GM19397 (cell line): ENCODE results near the gene BCR.
"Not testable (repeated sequence)": the region's sequence is repeated elsewhere in the genome, so short reads cannot be mapped to it uniquely, and the experiment has no call there.

Experiments
- ATAC-seq: cut with Tn5 transposase; IDR thresholded peaks from one replicate; pipeline ENCODE4 v1.9.1; 2021; ENCODE audit warnings: mild to moderate bottlenecking, moderate library complexity; ENCODE audit not compliant: unreplicated experiment

Gene BCR

GRCh38 chr22:23307511-23307910 lies 127.2 kb downstream of the BCR start:
- ATAC-seq: not testable (repeated sequence)

DNA sequence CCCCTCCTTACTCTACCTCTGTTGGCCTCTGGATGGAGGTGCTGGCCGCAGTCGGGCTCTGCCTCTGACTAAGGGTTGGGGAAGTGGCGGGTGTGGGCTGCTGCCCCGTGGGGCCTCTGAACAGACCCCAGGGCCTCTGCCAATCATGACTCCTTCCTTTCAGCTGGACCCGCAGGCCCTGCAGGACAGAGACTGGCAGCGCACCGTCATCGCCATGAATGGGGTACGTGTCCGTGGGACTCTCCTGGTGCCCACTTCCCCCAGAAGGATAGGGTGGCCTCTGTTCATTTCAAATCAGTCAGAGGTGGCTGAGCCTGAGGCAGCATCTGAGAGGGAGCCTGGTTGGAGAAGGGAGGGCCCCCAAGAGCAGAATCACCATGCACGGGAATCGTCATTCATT lies 129.0 kb downstream of the BCR start:
- not testable (repeated sequence) for ATAC-seq

DNA sequence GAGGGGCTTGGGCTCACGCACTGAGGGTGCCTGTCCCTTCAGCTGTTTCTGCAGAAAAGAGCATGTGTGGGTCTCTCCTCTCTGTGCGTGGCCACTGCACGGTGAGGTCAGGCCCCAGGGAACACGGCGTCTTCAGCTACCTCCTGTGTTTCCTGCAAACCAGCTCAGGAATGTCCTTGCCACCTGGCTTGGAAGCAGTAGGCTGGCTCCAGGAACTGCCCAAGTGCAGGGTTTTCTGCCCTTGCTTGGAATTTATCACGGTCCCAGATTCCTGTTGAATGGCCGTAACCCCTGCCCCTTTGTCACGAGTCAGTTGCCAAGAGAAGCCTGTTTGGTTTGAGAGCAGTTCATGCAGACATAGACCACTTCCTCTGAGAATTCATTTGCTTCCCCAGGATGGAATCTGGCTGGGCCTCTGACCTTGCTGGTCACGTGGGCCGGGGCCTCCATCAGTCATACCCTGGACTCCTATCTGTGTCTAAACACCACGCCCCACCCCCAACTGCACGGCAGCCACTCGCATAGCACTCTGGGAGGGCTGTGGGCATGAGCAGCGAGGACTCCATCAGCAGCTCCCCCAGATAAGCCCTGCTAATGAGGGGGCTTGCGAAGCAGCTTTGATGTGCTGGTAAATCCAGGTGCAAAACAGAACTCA lies 130.3 kb downstream of the BCR start:
- ATAC-seq: not testable (repeated sequence)

DNA sequence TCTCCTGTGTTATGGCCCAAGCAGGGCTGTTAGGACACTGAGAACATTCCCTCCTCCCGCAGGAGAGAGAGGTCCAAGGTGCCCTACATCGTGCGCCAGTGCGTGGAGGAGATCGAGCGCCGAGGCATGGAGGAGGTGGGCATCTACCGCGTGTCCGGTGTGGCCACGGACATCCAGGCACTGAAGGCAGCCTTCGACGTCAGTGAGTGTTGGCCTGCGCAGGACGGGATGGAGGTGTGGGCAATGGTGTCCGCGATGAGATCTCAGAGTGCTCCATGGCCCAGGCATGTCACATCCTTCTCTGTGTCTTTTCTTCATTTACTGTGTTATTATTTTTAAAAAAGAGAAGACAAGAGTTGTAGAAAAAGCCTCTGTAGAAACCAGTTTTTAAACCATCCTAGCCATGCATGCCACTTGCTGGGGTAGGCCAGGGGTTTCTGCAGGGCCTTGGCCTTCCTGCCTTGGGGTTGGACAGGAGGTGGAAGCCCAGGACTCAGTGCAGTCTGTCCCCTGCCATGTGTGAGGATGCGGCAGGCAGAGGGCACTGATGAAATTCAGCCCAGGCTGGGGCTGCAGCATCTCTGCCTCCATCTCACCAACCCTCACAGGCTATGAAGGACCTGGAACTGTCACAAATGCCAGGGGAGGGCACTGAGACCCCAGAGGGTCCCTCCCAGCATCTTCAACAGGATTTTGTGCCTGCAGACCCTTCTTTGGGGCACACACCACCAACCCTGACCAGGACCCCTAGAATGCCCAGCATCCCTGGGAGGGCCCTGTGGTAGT lies 131.5 kb downstream of the BCR start:
- ATAC-seq: not testable (repeated sequence)

- no peak for ATAC-seq
These were observed 133.7 kb downstream of the BCR start for GRCh38 chr22:23313791-23314567.

DNA sequence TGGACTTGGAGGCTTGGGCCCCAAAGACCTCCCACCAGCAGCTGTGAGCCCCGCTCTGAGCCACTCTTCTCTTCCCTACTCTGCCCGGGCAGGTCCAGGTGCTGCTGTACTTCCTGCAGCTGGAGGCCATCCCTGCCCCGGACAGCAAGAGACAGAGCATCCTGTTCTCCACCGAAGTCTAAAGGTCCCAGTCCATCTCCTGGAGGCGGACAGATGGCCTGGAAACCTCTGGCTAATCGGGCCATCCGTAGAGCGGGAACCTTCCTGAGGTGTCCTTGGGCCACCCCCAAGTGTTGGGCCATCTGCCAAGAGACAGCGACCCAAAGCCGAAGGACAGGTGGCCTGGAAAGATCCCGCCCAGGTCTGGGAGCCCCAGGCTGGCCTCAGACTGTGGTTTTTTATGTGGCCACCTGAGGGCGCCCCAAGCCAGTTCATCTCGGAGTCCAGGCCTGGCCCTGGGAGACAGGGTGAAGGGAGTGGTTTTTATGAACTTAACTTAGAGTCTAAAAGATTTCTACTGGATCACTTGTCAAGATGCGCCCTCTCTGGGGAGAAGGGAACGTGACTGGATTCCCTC lies 135.1 kb downstream of the BCR start:
- ATAC-seq: no peak

DNA sequence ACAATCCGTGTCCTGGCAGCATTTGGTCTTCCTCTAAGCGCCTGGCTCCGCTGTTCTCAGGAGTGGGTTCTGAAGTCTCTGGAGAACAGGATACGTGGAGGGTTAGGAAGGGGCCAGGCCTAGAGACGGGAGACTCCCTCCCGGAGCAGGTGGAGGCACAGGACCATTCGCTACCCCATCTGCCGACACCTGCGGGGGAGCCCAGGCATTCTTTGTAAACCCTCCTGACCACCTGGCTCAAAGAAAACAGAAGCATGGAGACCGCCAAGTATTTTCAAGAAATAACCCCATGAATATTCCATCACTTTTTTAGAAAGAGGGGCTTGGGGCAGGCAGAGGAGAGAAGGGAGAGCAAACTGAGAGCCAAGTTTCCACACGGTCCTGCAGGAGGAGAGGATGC lies 136.3 kb downstream of the BCR start:
- not testable (repeated sequence) for ATAC-seq

DNA sequence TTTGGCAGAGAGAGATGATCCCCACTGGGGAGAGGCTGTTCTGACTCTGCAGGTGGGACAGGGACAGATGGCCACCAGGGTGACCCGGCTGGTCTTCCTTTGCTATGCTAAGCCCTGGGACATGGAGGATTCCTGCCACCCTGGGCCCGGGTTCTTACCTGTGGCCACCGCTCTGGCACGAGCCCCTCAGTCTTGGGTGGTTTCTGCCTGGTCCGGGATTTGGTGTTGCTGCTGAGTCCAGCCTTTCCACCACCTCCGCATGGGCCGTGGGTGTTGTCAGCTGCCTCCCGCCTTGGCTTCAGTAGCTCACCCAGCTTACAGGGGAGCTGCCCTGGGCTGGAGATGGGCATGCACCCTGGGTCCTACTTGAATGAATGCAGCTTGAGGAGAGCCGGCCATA lies 138.0 kb downstream of the BCR start:
- ATAC-seq: not testable (repeated sequence)

DNA sequence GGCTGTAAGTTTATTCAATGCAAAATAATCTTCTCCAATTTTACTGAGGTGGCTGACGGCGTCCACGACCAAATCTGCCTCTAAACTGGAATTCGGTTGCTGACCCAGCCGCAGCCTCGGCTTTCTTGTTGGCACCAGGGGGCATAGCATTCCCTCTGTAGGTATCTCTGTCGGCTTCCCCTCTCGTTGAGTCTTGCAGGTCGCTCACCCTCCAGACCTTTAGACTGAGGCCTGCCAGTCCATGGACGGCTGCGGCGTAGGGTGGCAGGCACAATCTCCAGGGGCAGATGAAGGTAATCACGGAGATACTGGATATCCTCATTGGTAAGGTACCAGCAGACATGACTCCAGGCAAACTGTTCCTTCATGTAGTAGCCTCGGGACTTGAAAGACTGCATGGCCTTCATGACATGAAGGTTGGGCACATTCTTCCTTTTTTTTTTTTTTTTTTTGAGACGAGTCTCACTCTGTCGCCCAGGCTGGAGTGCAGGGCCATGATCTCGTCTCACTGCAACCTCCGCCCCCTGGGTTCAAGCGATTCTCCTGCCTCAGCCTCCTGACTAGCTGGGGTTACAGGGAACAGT lies 142.3 kb downstream of the BCR start:
- not testable (repeated sequence) for ATAC-seq

DNA sequence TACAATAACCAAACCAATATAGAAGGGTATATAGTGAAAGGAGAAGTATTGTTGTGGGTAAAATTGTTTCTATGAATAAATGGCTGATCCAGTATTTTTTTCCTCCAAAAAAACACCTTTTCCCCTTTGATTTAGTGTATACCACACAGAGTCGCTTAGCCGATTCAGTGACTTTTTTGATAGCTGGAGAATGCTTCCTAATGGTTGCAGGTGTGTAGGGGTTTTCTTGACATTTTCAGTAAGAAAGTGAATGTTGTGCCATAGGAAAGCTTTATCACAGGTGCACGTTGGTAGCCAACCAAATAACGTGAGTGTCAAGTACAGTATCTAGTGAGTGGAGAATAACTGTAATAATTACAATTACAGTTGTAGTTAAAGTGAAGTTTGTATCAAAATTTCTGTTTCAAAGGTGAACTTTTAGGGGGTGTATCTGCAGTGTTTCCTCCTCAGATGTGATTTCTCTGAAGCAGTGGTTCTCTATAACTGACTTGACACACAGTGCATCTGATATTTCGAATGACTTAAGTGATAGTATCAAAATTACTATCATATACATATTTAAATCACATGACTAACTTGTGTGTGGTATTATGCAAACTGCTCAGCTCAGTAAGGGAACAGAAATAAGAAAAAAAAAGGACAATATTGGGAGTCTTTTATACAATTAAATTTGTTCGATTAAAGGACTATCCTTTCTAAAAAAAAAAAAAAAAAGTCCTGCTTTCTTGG lies 143.8 kb downstream of the BCR start:
- ATAC-seq: not testable (repeated sequence)

DNA sequence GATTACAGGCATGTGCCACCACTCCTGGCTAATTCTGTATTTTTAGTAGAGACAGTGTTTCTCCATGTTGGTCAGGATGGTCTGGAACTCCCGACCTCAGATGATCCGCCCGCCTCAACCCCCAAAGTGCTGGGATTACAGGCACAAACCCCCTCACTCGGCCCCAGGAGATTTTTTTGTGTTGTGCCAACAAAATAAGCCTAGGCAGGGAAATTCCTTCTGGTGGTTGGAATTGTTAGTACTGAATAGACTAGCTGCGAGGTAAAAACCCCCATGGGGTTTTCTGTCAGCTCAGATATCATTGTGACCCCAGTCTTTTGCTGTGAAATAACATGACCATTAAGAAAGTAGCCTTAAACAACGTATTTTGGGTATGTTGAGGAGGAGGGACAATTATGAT lies 144.9 kb downstream of the BCR start:
- no peak for ATAC-seq

DNA sequence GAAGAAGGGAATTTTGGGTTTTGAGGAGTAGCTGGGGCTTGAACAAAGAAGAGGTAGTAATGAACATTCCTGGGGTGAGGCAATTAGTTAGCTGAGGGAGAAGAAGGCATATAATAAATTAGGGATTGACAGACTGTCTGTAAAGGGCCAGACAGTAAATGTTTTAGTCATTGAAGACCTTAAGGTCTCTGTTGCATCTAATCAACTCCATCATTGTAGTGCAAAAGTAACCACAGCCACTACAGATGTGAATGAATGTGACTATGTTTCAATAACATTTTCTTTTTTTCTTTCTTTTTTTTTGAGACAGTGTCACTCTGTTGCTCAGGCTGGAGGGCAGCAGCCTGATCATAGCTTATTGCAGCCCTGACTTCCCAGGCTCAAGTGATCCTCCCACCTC lies 153.5 kb downstream of the BCR start:
- ATAC-seq: not testable (repeated sequence)

DNA sequence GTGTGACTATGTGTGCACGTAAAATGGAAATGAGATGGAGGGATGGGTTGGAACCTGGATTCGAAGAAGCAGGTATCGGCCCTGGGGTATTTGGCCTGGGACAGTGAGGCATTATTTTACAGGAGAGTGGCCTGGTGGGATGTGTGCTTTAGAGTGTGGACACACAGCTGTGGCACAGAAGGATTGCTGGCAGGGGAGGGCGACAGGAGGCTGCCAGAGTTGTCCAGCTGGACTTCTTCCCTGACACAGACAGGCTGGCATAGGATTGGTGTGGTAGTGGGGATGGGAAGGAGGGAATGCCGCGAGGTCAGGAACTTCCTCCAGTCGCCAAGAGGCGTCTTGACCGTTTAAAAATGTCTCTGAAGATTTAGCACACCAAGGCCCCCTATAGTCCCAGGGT lies 157.4 kb downstream of the BCR start:
- not testable (repeated sequence) for ATAC-seq

DNA sequence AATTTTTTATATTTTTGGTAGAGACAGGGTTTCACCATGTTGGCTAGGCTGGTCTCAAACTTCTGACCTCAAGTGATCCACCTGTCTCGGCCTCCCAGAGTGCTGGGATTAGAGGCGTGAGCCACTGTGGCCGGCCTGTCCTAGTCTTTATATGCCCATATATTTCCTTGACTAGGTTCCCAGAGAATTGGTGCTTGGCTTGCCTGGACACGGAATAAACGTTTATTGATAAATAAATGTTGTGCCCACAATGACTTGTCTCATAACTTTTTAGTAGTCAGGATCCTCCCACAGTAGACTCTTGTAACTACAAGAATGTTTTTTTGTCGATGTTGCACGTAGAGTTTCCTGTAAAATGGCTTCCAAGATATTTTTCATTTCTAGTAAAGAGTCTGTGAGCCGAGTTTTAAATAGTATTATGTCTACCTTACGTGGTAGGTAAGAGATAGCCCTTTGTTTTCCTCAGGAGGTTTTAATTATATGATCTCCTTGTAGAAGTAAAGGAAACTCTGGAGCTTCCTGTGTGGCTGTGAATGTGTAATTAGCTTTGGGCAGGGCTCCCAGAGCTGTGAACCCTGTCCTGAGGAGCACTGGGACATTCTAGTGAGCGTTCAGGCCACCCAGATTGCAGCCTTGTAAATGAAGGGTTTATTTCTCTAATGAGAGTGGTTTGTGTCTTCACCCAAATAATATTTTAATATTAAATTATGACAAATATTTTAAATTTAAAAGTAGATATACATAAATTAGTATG lies 161.8 kb downstream of the BCR start:
- not testable (repeated sequence) for ATAC-seq

DNA sequence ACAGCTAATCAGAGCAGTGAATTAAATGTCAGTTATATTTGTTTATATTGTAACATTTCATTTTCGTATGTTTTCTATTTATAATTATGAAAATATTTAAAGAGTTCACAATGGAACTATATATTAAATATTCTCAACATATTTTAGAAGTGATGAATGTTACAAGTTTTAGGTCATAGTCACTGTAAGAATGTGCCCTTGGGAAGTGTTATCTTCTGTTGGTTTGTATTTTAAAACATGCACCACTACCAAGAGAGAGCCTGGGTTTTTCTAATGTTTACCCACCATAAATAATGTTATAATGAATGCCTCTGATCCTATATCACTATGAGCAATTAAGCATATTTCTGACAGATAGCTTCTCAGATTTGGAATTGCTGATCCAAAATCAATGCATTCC lies 171.0 kb downstream of the BCR start:
- no peak for ATAC-seq

DNA sequence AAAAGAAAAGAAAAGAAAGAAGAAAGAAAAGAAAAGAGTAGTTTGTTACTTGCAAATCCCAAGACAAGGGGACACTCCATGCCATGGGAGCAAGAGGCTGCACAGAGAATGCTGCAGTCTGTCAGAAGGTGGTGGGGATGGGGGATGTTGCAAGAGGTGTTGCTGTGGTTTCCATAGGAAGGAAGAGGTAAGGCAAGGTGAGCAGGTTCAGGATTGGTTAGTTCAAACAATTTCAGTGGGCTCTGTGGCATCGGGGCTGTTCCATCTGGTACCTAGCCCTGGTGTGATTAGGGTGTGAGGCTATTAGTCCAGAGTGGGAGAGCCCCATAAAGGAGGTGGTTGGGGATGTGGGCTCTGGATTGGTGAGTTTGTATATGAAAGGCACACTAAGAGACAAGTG lies 172.7 kb downstream of the BCR start:
- no peak for ATAC-seq

- no peak for ATAC-seq
These were observed 173.4 kb downstream of the BCR start for GRCh38 chr22:23353696-23354095.

GRCh38 chr22:23356094-23356493 lies 175.8 kb downstream of the BCR start:
- no peak for ATAC-seq

DNA sequence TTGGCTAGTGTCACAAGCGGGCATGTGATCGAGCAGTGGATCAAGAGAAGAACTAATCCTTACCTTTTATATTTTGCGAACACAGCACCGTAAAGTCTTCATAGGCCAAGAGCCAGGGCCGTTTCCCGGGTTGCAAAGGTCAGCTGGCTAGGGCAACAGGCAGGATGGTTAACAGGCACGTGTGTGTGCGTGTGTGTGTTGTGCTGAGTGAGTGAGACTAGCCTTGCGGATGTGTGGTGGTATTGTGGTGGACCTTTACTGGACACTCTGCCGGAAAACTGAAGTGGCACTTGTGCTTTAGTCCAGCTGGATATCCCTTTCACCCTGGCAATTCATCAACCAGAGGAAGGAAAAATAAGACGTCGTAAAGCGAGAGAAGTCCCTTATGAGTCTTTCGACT lies 176.7 kb downstream of the BCR start:
- ATAC-seq: no peak
